HFF-Myc (cell line): ENCODE results near the gene GPR25.
"Not testable (repeated sequence)": the region's sequence is repeated elsewhere in the genome, so short reads cannot be mapped to it uniquely, and the experiment has no call there.

Source experiments
- DNase-seq: peaks from one replicate; pipeline ENCODE4 v3.0.0-alpha.2; 2011; ENCODE audit warnings: low read depth; ENCODE audit errors: extremely low read depth
- H3K4me3 ChIP-seq: replicated peaks from 2 replicates; pipeline ENCODE4 v1.5.1; 2011; ENCODE audit warnings: low read depth, mild to moderate bottlenecking, control low read depth, low read length
- TF ChIP-seq, protein P1 (sequence below): IDR thresholded peaks from 2 replicates; pipeline ENCODE4 v1.5.1; 2012; ENCODE audit warnings: mild to moderate bottlenecking, low read depth, low read length, control low read depth; ENCODE audit errors: missing control alignments

GPR25 gene

DNA sequence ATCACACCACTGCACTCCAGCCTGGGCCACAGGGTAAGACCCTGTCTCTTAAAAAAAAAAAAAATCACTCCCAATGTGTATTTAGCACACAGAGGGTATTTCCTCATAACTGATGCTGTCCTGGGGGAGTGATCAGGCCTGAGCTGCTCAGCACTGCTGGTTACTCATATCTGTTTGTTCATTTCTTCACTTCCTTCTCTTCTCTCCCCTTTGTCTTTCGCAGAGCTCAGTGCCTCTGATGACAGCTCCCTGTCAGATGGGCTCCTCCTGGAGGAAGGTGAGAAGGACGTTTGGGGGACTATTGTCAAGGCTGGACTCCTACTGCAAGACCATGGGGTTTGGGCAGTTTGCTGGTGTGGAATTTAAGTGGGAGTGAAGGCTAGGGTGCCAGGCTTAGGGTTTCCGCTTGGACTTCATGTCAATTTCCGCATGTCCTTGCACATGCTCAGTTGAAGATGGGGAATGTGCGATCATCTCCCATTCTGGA lies 34.9 kb downstream of the GPR25 start:
- DNase-seq: no peak
- TF ChIP-seq, protein P1, sequence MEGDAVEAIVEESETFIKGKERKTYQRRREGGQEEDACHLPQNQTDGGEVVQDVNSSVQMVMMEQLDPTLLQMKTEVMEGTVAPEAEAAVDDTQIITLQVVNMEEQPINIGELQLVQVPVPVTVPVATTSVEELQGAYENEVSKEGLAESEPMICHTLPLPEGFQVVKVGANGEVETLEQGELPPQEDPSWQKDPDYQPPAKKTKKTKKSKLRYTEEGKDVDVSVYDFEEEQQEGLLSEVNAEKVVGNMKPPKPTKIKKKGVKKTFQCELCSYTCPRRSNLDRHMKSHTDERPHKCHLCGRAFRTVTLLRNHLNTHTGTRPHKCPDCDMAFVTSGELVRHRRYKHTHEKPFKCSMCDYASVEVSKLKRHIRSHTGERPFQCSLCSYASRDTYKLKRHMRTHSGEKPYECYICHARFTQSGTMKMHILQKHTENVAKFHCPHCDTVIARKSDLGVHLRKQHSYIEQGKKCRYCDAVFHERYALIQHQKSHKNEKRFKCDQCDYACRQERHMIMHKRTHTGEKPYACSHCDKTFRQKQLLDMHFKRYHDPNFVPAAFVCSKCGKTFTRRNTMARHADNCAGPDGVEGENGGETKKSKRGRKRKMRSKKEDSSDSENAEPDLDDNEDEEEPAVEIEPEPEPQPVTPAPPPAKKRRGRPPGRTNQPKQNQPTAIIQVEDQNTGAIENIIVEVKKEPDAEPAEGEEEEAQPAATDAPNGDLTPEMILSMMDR: no peak
- H3K4me3 ChIP-seq: no peak overlapping the region

- TF ChIP-seq, protein P1: no peak
These were observed 35.5 kb downstream of the GPR25 start for GRCh38 chr1:200908191-200908868.

DNA sequence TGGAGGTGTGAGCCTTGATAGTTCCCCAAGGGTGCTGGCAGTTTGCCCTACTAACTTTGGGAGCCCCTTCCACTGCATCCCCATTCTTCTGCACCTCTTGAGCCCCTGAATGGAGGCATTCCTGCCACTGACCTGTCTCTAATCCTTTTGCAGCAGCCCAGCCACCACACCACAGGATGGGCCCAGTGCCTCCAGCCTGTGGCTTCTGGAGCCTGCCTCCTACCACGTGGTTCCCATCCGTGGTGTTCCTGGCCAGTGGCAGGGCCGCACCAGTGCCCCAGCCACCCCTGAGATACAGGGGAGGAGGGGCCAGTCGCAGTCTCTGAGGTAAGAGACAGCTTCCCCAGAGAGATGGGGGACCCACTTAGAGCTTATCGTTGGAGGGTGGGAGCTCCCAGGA lies 36.3 kb downstream of the GPR25 start:
- TF ChIP-seq, protein P1: no peak
- no peak for DNase-seq
- no peak overlapping the region for H3K4me3 ChIP-seq

More at GRCh38 chr1:200908191-200908868, 35.5 kb downstream of the GPR25 start:
- no peak for DNase-seq
- H3K4me3 ChIP-seq: no peak overlapping the region

- TF ChIP-seq, protein P1: no peak
These were observed 37.0 kb downstream of the GPR25 start for GRCh38 chr1:200909757-200910239.

DNA sequence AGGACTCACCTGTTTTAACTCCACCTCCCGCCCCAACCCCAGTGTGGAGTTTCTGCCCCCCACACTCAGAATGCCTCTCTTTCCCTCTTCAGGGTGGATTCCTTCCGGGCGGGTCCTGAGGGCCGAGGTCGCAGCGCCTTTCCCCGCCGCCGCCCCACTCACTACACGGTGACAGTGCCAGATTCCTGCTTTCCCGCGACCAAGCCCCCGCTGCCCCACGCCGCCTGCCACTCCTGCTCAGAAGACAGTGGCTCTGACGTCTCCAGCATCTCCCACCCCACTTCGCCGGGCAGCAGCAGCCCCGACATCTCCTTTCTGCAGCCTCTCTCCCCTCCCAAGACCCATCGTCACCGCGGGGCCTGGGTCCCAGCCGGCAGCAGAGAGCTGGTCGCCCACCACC lies 38.6 kb downstream of the GPR25 start:
- H3K4me3 ChIP-seq: no peak overlapping the region
- TF ChIP-seq, protein P1: no peak
- no peak for DNase-seq

More at GRCh38 chr1:200909757-200910239, 37.0 kb downstream of the GPR25 start:
- no peak overlapping the region for H3K4me3 ChIP-seq
- no peak for DNase-seq

DNA sequence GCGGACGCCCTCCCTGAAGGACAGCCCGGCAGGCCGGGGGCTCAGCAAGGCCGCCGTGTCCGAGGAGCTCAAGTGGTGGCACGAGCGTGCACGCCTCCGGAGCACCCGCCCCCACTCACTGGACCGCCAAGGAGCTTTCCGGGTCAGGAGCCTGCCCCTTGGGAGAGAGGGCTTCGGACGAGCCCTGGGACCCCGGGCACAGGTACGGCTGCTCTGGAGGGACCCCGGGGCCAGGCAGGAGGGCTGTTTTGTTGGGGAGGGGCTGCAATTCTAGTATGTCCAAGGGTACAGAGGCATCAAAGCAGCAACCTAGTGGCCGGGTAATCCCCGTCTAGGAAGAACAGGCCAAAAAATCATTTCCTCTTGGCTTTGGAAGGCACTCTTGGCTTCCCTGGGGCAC lies 39.2 kb downstream of the GPR25 start:
- not testable (repeated sequence) for H3K4me3 ChIP-seq, DNase-seq

DNA sequence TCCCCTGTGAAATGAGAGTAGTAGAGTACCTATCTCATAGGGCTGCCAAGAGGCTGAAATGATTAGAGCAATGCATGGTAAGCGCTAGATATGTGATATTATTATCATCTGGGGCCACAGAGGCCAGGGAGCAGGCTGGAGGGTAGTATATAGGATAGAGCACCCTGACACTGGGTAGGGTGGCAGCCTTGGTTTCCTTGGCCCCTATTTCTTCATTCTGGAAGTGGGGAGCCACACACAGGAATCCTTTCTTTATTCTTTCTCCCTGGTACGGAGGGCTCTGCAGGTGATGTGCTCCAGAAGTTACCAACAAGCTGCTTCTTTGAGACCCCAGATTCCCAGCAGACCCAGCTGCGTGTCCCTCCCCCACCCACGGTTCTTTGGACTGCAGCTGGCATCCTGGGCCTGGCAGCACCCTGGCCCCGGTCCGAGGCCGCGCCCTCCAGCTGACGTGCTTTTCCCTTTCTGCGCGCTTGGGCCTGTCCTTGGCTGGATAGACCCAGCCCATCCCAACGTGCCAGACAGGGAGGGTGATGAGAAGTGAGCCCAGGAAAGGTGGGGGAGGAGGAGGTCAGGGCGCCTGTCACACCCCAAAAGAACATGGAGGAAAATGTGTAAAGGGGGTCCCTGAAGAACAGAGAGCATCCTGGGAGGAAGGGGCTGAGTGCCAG lies 40.1 kb downstream of the GPR25 start:
- H3K4me3 ChIP-seq: no peak overlapping the region
- DNase-seq: no peak
- TF ChIP-seq, protein P1: no peak
